Ishikawa (cell line): ENCODE results near the gene PAPSS1.

Source experiments
- CEBPB ChIP-seq: IDR thresholded peaks from 2 replicates; pipeline ENCODE4 v1.6.1; 2012
- CREB1 ChIP-seq: IDR thresholded peaks from 2 replicates; pipeline ENCODE4 v1.6.1; 2012; ENCODE audit warnings: low read depth
- EGR1 ChIP-seq: IDR thresholded peaks from 2 replicates; pipeline ENCODE4 v1.6.1; 2012
- EP300 ChIP-seq: IDR thresholded peaks from 2 replicates; pipeline ENCODE4 v1.6.1; 2012; ENCODE audit warnings: borderline replicate concordance
- FOXM1 ChIP-seq: IDR thresholded peaks from 2 replicates; pipeline ENCODE4 v1.6.1; 2012; ENCODE audit warnings: low read depth, borderline replicate concordance
- MAX ChIP-seq: IDR thresholded peaks from 2 replicates; pipeline ENCODE4 v1.6.1; 2012
- NFIC ChIP-seq: IDR thresholded peaks from 2 replicates; pipeline ENCODE4 v1.6.1; 2012
- RAD21 ChIP-seq: IDR thresholded peaks from 2 replicates; pipeline ENCODE4 v1.6.1; 2012; ENCODE audit warnings: low read depth
- REST ChIP-seq: IDR thresholded peaks from 2 replicates; pipeline ENCODE4 v1.6.1; 2012; ENCODE audit warnings: low read depth, mild to moderate bottlenecking
- TAF1 ChIP-seq: IDR thresholded peaks from 2 replicates; pipeline ENCODE4 v1.6.1; 2012; ENCODE audit warnings: low read depth, mild to moderate bottlenecking
- TCF12 ChIP-seq: IDR thresholded peaks from 2 replicates; pipeline ENCODE4 v1.6.1; 2012; ENCODE audit warnings: low read depth
- TEAD4 ChIP-seq: IDR thresholded peaks from 2 replicates; pipeline ENCODE4 v1.6.1; 2012
- USF1 ChIP-seq: IDR thresholded peaks from 2 replicates; pipeline ENCODE4 v1.6.1; 2012
- YY1 ChIP-seq: IDR thresholded peaks from 2 replicates; pipeline ENCODE4 v1.6.1; 2012; ENCODE audit warnings: low read depth
- ZBTB7A ChIP-seq: IDR thresholded peaks from 2 replicates; pipeline ENCODE4 v1.6.1; 2012; ENCODE audit warnings: low read depth

Gene PAPSS1

GRCh38 chr4:107693132-107693531 is 26.9 kb downstream of the PAPSS1 start:
- TF ChIP-seq CREB1, result no peak
- TF ChIP-seq USF1, result no peak

GRCh38 chr4:107692202-107692601 is 27.8 kb downstream of the PAPSS1 start:
- TF ChIP-seq FOXM1, result no peak
- TF ChIP-seq EP300, result no peak
- TF ChIP-seq CEBPB, result no peak
- no peak for TF ChIP-seq ZBTB7A
- TF ChIP-seq TEAD4, result no peak
- TF ChIP-seq TAF1, result no peak

- TF ChIP-seq USF1 (no peak), CEBPB (no peak), TCF12 (no peak), NFIC (no peak)
Measured at GRCh38 chr4:107691378-107691777, 28.7 kb downstream of the PAPSS1 start.

- TF ChIP-seq EGR1 (no peak), CEBPB (no peak), YY1 (no peak)
Measured at GRCh38 chr4:107689912-107690587, 30.0 kb downstream of the PAPSS1 start.

- TF ChIP-seq TCF12, result no peak
- no peak for TF ChIP-seq FOXM1
- TF ChIP-seq ZBTB7A, result no peak
- no peak for TF ChIP-seq MAX
- TF ChIP-seq YY1, result no peak
- TF ChIP-seq EGR1, result no peak
- no peak for TF ChIP-seq EP300
- TF ChIP-seq NFIC, result no peak
- no peak for TF ChIP-seq TEAD4
- TF ChIP-seq CEBPB, result no peak
- TF ChIP-seq TAF1, result no peak
- no peak for TF ChIP-seq USF1
- no peak for TF ChIP-seq CREB1
- TF ChIP-seq RAD21, result no peak
- no peak for TF ChIP-seq REST
Measured at GRCh38 chr4:107688421-107688820, 31.6 kb downstream of the PAPSS1 start.

- no peak for TF ChIP-seq CEBPB
- no peak for TF ChIP-seq USF1
- TF ChIP-seq YY1, result no peak
- TF ChIP-seq TEAD4, result no peak
- no peak for TF ChIP-seq RAD21
- TF ChIP-seq EP300, result no peak
- no peak for TF ChIP-seq MAX
- no peak for TF ChIP-seq FOXM1
- TF ChIP-seq NFIC, result no peak
- no peak for TF ChIP-seq EGR1
- TF ChIP-seq TAF1, result no peak
- no peak for TF ChIP-seq CREB1
- no peak for TF ChIP-seq TCF12
- no peak for TF ChIP-seq REST
- no peak for TF ChIP-seq ZBTB7A
Measured at GRCh38 chr4:107685740-107686139, 34.3 kb downstream of the PAPSS1 start.
